Globus pallidus (tissue), 1 donor: ENCODE data around the gene CLSTN2.

Source experiments
- DNase-seq: peaks from one replicate; pipeline ENCODE4 v3.0.0-alpha.2; 2015; ENCODE audit warnings: low spot score

CLSTN2 gene

DNA sequence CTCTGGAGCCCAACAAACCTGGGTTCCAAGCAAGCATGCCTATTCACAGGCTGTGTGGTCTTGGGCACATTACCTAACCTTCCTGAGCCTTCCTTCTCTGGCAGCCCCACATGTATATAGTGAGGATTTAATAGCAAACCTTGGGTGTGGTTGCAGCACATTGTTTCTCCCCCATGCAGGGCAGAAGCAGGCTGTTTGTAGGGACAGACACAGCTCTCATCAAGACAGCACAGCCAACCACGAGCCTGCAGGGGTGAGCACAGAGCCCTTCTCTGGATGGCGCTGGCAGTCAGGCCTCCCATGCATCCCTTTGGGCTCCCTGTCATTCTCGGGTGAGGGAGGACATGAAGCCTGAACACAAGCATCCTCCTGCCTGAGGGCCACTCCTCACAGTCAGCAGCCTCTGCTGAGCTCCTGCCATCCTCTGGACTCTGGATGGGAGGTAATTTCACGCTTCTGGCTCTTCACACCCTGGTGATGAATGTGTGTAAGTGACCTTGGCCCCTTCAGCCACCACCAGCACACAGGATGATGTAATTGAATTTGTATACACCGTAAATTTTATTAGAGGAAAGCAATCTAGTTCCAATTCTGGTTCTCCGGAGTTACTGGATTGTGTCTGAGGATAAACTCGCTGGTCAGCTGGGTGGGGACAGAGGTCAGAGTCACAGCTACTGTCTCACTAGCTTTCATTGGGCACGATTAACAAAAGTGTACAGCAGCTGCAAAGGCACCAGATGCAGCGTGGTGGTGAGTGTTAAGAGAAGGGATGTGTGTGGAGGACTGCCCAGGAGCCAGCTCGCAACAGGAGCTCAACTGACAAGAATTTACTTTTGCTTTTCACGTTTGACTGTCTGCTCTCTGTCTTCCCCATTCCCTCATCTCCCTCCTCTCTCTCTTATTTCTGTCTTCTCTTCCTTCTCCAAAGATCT, 118.1 kb downstream of the CLSTN2 start:
- no peak for DNase-seq

DNA sequence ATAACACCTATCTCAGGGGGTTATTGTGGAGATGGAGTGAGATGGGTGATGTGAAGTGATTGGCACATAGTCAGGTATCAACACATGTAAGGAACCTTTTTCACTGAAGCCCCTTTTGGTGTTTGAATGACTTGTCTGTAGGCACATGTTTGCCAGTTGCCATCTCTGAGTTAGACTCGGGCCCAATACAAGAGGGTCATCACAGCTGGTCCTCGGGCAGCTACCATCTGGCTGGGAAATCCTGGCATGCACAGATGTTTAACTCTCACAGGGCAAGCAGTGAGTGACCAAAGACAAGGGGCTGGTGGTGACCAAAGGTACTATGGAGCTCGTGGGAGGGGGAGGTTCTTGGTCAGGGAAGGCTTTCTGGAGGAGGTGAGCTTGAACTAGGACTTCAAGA, 118.8 kb downstream of the CLSTN2 start:
- DNase-seq, result no peak

DNA sequence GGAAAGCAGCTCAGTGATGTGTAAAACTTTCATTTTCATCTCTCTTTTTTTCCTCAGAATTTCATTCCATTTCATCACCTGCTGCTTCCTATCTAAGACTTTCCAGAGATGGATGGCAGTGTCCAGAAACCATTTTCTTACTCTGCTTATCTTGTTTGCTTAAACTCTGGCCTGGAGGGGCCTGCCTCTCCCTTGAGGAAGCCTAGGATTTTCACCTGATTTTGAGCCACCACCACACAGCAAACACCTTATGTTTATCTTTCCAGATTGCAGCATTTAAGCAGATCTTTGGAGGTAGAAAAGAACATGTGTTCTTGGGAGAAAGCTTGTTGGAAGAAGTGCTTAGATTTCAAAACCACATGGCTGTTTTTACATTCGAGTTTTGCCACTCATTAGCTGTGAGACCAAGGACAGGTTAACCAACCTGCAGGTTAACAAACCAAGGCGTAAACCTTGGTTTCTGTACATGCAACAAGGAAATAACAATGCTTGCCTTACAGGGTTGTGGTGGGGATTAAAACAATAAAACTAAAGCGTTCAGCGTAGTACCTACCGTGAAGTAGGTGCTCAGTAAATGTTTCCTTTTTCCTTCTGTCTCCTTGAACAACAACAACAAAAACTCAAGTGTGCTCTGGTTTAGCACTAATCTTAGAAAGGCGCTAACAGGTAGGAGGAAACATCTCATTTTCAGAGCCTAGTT, 120.3 kb downstream of the CLSTN2 start:
- no peak for DNase-seq

DNA sequence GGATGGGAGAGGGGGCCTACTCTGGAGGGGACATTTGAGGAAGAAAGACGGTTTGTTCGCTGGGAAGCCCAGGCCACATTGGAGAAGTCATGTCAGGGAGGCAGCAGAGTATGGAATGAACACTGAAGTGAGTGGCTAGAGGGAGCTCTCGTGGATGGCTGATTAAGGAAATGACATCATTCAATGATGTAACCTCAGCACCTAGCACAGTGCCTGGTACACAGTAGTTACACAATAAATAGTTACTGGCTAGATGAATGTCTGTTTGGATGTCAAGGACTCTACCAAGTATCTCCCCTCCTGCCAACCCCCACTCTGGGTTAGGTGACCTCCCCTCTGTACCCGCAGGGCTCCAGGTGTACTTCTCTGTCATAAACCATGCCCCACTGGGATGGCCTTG, 121.1 kb downstream of the CLSTN2 start:
- DNase-seq, result no peak

DNA sequence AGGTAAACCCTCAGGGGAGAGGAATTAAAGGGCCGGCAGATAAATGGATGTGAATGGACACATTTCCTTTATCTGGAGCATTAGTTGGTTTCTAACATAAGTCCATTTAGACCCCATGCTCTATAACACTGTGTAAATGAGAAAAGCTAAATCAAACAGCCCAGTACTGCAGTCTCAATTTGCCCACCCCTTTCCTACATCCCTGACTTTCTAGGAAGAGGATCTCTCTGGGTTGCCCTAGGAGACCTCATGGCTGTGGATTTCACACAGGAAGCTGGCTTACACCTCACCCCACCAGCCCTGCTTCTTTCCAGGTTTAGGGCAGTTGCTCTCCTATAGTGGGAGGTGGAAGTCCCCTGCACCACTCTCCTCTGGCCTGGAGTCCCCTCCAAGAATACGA, 126.2 kb downstream of the CLSTN2 start:
- DNase-seq, result no peak

DNA sequence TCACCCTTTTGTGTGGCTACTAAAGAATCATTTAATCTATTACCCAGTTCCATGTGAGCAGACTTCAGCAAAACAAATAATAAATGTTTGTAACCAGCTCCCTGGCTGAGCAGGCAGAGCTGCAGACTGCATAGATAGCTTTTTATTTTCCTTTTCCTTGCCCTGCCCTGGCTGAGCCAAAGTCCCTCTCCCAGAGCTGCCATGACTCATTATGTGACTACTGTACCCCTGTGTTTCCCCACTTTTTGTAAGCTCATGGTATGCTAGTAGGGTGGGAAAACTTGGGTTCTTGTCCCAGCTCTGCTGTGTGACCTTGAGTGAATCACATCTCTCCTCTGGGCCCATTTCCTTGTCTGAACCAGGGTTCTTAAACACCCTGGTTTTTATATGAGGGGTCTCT, 127.5 kb downstream of the CLSTN2 start:
- DNase-seq, result no peak

DNA sequence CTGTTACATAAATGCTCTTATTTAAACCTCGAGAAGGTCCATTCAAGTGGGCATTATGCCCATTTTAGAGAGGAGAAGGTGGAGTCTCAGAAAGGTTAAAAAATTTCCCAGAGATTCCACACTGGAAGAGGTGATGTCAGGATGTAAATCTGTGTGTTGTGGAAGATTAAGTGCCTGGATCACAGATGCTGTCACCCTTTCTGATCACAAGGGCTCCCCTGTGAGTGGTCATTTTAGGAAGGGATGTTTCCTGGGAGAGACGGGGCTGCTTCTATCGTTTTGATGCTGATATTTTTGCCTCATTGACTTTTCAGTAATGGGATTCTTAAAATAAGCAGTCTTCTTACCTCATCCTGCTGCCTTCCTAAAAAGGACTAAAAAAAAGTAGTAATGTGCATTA, 132.5 kb downstream of the CLSTN2 start:
- no peak for DNase-seq

DNA sequence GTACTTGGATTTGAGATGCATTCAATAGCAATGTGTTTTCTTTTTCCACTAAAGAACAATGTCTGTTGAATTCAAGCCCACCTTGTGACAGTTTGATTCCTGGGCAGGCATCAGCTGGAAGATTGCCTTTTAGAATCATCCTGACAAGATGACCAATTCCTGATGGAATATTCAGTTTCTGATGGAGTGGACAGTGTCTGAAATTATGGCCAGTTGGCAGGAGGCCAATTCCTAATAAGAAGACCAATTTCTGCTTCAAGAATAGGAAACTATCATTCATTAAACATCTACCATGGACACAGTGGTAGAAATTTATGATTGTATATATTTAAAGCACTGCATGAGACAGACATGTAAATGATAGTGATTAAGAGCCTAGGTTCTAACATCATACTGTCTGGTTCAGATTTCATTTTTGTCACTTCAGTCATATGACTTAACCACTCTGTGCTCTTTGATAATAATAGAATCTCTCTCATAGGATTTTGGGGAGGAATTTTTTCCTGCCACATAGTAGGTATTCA, 133.6 kb downstream of the CLSTN2 start:
- DNase-seq, result no peak

DNA sequence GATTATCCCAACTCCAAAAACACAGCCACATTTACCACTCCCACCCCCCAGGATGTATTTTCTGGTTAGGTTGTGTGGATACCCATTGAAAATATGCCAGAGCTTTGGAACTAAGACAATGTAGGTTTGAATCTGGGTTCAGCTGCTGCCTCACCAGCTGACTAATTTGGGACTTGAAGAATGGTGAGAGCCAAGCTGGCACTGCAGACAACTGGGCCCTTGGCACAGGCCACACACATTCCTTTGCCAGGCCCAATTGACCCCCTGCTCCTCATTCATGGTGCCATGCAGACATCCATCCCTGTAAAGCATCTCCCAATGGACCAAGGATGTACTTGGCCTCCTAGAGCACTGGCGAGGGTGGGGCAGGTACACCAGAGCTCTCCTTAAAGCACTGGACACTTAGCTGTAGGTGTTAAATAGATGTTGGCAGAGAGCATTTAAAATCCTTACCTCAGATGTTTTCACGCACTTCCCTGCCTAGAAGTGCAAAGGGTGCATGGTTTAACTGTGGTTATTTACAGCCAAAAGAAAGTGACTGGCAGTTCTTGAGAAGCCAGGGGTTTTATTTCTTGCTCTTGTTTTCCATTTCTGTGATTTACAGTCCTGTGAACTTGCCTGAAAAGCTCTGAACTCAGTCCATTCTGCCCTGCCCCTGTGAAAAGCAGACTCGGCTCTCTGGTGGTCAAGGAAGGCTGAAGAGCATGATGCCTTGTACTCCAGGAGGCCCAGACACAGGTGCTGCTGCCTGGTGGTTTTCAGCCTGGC, 138.5 kb downstream of the CLSTN2 start:
- no peak for DNase-seq

DNA sequence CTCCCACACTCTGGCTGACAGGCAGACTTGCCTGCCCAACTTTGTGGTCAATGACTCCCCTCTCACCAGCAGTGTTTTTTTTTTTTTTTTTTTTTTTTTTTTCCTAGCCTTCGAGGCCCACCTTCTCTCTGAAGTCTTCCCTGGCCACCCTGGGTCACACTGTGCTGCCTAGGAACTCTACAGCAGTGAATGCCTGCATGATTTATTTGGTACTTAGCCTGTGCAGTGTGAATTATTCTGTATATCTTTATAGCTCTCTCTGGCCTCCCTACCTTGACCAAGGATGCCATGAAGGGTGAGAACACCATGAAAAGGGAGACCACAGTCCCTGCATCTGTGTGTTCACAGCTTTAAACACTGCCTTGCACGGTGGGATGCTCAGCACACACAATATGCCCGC, 141.6 kb downstream of the CLSTN2 start:
- DNase-seq, result no peak

DNA sequence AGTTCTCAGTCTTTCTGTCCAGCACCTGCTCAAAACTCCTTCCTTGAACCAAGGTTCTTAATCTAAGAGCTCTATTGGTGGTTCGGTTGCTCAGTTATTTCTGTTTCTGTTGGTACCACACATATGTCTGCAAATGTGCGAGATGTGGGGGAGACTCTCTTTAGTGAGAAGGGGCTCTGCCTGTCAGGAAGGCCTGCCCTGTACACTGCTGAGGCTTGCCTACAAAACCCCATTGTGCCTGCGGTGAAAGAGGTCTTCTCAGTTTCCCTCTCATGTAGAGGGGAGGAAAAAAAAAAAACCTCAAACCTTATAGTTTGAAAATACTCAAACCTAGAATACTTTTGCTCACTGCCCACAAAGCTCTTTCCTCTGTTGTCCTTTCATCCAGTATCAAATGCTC, 142.4 kb downstream of the CLSTN2 start:
- no peak for DNase-seq

DNA sequence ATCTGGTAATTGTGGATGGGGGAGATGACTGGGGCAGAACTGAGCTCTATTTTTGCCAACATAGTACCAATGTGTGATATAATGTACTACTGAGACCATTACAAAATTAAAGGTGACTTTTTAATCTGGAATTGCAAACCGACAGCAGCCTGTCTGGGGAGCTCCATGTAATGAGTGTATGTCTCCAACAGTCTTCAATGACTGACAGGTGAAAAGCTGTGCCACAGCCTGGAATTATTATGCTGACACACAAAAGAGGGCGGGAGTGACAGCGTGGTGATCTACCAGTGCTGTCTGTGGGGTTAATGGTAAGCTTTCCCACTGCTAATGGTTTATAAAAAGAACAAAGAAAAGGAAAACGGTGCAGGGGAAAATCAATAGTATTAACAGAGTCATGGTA, 143.4 kb downstream of the CLSTN2 start:
- no peak for DNase-seq

DNA sequence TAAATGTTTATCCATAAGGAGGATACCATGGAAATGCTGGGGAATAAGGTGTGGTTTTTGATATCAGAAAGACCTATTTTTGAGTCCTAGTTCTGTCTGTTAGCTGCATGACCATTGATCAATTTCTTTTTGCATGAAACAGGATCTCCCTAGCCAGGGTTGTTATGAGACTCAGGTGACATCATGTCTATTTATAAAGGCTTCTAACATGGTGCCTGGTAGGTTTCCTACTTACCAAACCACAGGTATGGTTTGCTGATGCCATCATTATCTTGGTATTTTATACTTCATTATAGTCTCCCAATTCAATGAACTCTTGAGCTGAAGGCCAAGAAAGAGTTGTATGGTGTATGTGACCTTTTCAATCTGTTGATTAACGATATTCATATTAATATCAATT, 144.0 kb downstream of the CLSTN2 start:
- DNase-seq, result no peak

DNA sequence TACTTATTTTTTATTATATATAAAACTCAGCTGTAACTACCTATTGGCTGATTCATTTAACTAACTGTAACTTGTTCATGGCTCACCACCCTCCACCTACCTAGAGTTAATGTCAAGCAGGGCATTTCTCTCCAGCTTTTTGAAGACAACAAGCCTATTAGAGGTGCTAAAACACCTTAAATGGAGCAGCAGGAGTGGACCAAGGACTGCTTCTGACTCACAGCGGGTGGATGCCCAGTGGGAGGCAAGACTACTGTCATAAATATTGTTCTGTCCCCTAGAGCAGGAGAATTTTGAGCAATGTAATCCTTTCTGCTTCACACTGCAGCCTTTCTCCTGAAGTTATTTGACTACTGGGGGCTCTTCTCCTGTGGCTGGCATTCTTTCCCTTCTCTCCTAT, 146.9 kb downstream of the CLSTN2 start:
- no peak for DNase-seq

DNA sequence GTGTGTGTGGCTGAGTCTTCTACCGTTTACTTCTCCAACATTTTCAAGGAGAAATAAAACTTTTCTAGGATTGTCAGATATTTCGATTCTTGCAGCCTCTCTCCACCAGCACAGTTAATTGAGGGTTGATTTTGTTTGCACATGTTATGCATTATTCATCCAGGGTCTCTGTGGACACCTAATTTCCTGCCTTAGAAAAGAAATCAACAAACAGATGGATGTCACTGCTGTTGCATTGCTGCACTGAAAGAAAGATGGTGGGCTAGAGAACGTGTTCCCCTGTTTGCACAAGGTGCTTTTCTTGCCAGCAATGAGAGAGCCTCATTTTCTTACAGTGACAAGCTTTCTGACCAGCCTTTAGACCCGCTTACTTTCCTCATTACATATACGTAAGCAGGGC, 150.0 kb downstream of the CLSTN2 start:
- DNase-seq, result no peak

DNA sequence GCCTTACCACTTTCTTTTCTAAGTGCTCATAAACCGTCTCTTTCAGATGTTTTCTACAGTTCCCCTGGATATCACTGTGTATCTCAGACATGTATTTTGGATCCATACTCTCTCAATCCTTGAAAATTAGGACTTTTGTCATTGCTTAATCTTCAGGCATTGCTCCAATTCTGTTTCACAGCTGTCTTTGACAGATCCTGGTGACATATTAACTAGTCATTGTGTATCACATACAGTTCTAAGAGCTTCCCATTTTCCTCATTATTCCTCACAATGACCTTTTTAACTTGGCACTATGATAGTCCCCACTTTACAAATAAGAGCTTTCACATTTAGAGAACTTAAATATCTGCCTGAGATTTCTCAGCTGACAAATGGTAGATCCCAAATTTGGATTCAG, 151.7 kb downstream of the CLSTN2 start:
- DNase-seq, result no peak

DNA sequence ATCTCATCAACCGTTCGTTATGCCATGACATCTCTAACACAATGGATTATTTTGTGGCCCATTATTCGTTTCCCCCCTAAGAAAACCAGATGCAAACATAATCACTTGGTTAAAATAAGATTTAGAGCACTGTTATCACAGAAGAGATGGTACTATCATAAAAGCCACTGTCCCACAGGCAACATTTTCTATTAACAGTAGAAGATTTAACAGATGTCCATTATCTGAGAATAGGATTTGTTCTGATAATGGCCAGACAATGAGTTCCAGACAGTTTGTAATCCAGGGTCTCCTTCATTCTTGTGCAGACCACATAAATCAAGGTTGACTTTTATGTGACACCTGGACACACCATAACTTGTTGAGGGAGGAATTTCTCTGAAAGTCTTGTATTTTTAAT, 153.1 kb downstream of the CLSTN2 start:
- DNase-seq, result no peak

DNA sequence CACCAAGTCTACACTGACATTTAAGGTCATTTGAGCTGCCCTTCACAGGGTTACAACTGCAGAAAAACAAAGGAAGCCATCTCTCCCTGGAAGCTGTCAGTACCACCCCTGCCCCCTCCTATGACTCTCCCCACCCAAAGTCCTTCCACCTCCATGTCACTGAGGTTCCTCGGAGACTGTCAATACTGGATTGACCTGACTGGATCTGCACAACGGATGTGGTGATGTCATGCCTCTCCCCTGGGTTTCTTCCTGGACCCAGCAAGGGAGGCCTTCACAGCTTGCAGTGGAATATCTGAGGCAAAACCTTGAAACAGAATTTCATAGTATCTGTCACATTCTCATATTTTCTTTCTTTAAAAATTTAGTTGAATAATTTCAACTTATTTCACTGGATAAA, 153.5 kb downstream of the CLSTN2 start:
- DNase-seq, result no peak

DNA sequence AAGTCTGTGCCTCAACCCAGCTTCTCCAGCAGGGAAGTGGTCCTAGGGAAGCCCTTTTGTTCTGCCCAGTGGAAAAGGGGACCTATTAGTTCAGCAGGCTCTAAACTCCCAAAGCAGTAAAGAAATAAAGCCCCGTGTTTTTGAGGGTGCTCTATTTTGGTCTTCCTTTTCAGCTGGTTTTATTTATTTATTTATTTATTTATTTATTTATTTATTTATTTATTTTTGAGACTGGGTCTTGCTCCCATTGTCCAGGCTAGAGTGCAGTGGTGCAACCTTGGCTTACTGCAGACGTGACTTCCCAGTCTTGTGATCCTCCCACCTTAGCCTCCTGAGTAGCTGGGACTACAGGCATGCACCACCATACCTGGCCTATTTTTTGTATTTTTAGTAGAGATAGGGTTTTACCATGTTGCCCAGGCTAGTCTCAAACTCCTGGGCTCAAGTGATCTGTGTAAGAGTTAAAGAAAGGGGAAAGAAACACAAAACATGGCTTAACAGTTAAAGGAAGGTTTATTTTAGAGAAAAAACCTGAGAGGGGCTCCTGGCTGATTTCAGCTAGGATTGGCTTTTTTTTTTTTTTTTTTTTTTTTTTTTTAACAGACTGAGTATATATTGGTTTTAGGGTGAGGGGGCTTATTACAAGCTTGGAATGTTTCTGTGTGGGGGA, 154.6 kb downstream of the CLSTN2 start:
- no peak for DNase-seq

DNA sequence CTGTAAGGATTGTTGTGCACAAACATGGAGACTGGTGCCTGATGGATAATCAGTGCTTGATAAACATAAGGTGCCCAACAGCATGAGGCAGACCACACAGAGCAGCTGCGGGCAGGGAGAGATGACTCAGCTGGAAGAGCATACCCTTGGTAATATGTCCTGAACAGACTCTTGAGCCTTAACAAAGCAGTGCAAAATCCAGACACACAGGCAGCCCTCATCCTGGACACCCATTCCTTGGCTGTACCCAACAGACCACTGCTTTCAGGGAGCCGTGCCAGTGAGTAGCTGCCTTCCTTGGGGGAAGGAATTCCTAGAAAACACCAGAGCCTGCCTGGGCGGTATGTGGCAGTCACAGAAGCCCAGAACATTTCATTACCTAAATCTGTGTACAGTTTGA, 156.2 kb downstream of the CLSTN2 start:
- no peak for DNase-seq

DNA sequence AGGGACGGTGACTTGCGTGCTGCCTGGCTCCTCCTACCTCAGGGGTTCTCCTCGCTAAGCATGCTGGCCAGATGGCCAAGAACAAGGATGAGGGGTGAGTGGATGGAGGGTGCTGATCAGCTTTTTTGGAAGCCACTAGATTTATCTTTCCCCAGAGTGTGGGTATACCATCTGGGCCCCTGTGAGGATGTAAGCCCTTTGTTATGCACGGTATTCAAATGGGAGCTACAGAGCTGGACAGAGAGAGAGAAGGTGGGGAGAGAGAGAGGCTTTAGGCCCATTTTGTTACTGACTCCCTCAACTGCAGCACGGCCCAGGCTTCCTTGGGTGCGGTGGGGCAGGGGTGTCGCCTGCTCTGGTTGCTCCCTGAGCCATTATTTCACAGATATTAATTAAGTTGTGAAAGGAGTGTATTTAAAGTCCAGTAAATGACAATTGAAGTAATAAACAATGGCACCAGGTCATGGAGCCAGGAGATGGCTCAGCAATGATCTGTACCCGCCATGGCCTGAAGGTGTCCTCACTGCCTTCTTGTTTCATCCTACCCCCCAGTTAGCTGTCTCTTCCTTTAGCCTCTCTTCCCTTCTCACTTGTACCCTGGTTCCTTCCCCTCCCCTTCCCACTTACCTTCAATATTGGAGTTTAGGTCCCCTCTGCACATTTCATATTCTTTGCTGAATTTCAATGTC, 158.0 kb downstream of the CLSTN2 start:
- DNase-seq, result no peak
